Activated T-helper 17 cell treated with anti-CD3 and anti-CD28 coated beads, Interleukin-2, amount 50 U/mL, for 72 hours (primary cell): Measurements from ENCODE around the gene RELCH. TPM values are rescaled to one million over a fixed set of nuclear protein-coding genes. Genes with fewer than 3 reads are reported as not detected.
A peak's percentile ranks its signal among the peaks of the same experiment; 100 is the strongest.

Experiments used
- ATAC-seq: fragments of 150-1000 bp; cut with Tn5 transposase; replicated peaks from 2 replicates; pipeline ENCODE4 v1.10.0; 2021; ENCODE audit warnings: mild to moderate bottlenecking, moderate library complexity
- H3K27ac Mint-ChIP-seq: one replicate; pipeline ENCODE4 v1.8.0; 2022; ENCODE audit warnings: mixed read lengths
- H3K27me3 Mint-ChIP-seq: one replicate; pipeline ENCODE4 v1.8.0; 2022; ENCODE audit warnings: mixed read lengths
- H3K36me3 Mint-ChIP-seq: one replicate; pipeline ENCODE4 v1.8.0; 2022; ENCODE audit warnings: low read depth, mild to moderate bottlenecking, mixed read lengths
- H3K4me1 Mint-ChIP-seq: one replicate; pipeline ENCODE4 v1.8.0; 2022; ENCODE audit warnings: mixed read lengths
- H3K4me3 Mint-ChIP-seq: one replicate; pipeline ENCODE4 v1.8.0; 2022; ENCODE audit warnings: mild to moderate bottlenecking, mixed read lengths
- H3K9me3 Mint-ChIP-seq: one replicate; pipeline ENCODE4 v1.8.0; 2022; ENCODE audit warnings: mixed read lengths
- total RNA-seq, 2 donors: library from RNA; stranded (reverse); gene quantifications; one replicate each; pipeline ENCODE4 v1.2.3, GENCODE V29; 2022

RELCH gene
- total RNA-seq, 2 donors from 2014 or later: 23.2 to 28.7 TPM

GRCh38 chr18:62177271-62177670 is 9.8 kb upstream of the RELCH start:
- no peak for ATAC-seq

DNA sequence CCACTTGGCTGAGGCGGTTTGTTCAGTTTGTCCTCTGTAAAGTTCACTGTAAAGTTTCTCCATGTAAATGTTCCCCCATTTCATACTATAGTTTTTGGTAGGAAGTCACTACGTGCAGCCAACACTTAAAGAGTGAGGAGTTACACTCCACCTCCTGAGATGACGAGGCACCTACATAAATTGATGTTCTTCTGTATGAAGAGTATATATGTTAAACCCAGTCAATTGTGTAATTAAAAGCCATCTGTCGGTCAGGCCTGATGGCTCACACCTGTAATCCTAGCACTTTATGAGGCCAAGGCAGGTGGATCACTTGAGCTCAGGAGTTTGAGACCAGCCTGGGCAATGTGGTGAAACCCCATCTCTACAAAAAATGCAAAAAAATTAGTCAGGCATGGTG is 7.8 kb upstream of the RELCH start:
- no peak for ATAC-seq
- H3K27ac Mint-ChIP-seq: no peak overlapping the region
- H3K4me3 Mint-ChIP-seq: no peak overlapping the region
- H3K27me3 Mint-ChIP-seq: no peaks in the 10 kb centered on the region
- H3K9me3 Mint-ChIP-seq: no peaks in the 10 kb centered on the region
- peaks cover 11% of the 10 kb centered on the region for H3K4me1 Mint-ChIP-seq
- no peaks in the 10 kb centered on the region for H3K36me3 Mint-ChIP-seq

More at GRCh38 chr18:62177271-62177670, 9.8 kb upstream of the RELCH start:
- Mint-ChIP-seq H3K9me3 (no peaks in the 10 kb centered on the region), H3K27me3 (no peaks in the 10 kb centered on the region), H3K36me3 (no peaks in the 10 kb centered on the region), H3K27ac (no peak overlapping the region), H3K4me1 (peaks cover 9% of the 10 kb centered on the region), H3K4me3 (no peak overlapping the region)

DNA sequence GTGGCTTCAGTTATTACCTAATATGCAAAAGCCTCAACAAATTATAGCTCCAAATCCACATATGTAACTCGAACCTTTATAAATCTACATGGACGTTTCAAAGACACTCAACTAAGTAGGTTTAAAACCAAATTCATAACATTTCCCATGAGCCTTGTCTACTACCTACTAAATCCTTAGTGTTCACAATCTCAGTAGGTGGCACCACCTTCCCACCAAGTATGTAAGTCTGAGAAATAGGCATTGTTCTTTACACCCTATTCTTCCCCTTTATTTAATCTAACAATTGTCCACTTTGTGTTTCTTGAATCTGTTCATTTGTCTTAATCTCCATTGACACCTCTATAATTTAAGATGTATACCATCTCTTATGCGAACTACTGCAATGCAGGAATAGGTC is 4.8 kb upstream of the RELCH start:
- no peak overlapping the region for H3K27ac Mint-ChIP-seq
- no peak for ATAC-seq
- no peak overlapping the region for H3K4me3 Mint-ChIP-seq
- H3K4me1 Mint-ChIP-seq: peaks cover 9% of the 10 kb centered on the region
- peaks cover 8% of the 10 kb centered on the region for H3K36me3 Mint-ChIP-seq
- H3K9me3 Mint-ChIP-seq: no peaks in the 10 kb centered on the region
- H3K27me3 Mint-ChIP-seq: no peaks in the 10 kb centered on the region

DNA sequence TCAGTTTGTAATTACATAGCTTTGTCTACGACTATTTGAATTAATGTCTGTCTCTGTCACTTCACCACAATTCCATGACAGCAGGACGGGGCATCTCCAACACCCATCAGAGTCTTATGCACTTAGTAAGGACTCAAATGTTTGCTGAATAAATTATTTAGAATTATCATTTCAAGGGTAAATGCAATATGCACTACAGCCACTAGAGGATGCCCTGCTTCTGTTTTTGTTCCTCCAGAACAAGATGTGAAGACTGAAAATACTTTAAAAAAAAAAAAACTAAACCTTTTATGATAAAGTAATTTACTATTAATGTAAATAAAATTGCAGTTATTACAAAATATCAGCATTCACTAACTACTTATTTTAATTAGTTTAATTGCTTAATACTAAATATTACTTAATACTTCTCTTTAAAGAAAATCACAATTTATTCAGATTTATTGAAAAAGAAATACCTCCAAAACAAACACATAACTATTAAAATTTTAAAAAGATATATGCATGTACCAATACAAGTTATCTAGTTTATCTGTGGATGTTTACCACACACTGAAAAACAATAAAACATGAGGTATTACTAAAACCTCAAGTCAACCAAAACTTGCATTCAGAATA is 3.4 kb upstream of the RELCH start:
- no peak overlapping the region for H3K27ac Mint-ChIP-seq
- ATAC-seq: no peak
- H3K4me3 Mint-ChIP-seq: no peak overlapping the region
- H3K27me3 Mint-ChIP-seq: no peaks in the 10 kb centered on the region
- H3K36me3 Mint-ChIP-seq: peaks cover 15% of the 10 kb centered on the region
- H3K9me3 Mint-ChIP-seq: no peaks in the 10 kb centered on the region
- peaks cover 4% of the 10 kb centered on the region for H3K4me1 Mint-ChIP-seq

GRCh38 chr18:62186499-62186773 is 619 bp upstream of the RELCH start:
- ATAC-seq: no peak
- Mint-ChIP-seq H3K27me3 (no peaks in the 10 kb centered on the region), H3K4me3 (peak overlapping the region; percentile 99), H3K9me3 (no peaks in the 10 kb centered on the region), H3K4me1 (peaks cover 22% of the 10 kb centered on the region), H3K36me3 (peaks cover 34% of the 10 kb centered on the region), H3K27ac (peak overlapping the region; percentile 99)

- Mint-ChIP-seq H3K27me3 (no peaks in the 10 kb centered on the region), H3K4me1 (peaks cover 36% of the 10 kb centered on the region), H3K27ac (peak overlapping the region; percentile 99), H3K9me3 (no peaks in the 10 kb centered on the region), H3K4me3 (peak overlapping the region; percentile 99), H3K36me3 (peaks cover 37% of the 10 kb centered on the region)
- ATAC-seq: no peak
These were observed 772 bp downstream of the RELCH start for GRCh38 chr18:62187543-62188510.

GRCh38 chr18:62189208-62189607 is 2.2 kb downstream of the RELCH start:
- peak overlapping the region; percentile 99 for H3K4me3 Mint-ChIP-seq
- no peaks in the 10 kb centered on the region for H3K27me3 Mint-ChIP-seq
- H3K4me1 Mint-ChIP-seq: peaks cover 41% of the 10 kb centered on the region
- ATAC-seq: no peak
- H3K36me3 Mint-ChIP-seq: peaks cover 37% of the 10 kb centered on the region
- H3K27ac Mint-ChIP-seq: peak overlapping the region; percentile 99
- H3K9me3 Mint-ChIP-seq: no peaks in the 10 kb centered on the region

DNA sequence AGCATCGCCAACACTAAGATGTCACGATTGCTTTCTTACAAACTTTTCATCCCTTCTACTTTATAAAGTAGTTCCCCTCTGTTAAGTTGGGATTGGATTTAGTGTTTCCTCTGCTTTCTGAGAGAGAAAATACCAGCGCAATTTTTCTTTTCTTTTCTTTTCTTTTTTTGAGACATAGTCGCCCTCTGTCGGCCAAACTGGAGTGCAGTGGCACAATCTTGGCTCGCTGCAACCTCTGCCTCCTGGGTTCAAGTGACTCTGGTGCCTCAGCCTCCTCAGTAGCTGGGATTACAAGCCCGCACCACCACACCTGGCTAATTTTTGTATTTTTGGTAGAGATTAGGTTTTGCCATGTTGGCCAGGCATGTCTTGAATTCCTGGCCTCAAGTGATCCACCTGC is 9.0 kb downstream of the RELCH start:
- no peak for ATAC-seq
- H3K9me3 Mint-ChIP-seq: no peaks in the 10 kb centered on the region
- no peak overlapping the region for H3K4me3 Mint-ChIP-seq
- peaks cover 42% of the 10 kb centered on the region for H3K4me1 Mint-ChIP-seq
- no peak overlapping the region for H3K27ac Mint-ChIP-seq
- H3K27me3 Mint-ChIP-seq: no peaks in the 10 kb centered on the region
- H3K36me3 Mint-ChIP-seq: peaks cover 7% of the 10 kb centered on the region

- Mint-ChIP-seq H3K36me3 (no peaks in the 10 kb centered on the region), H3K4me3 (no peak overlapping the region), H3K27me3 (no peaks in the 10 kb centered on the region), H3K9me3 (no peaks in the 10 kb centered on the region), H3K4me1 (peaks cover 33% of the 10 kb centered on the region), H3K27ac (peak overlapping the region; percentile 38)
- no peak for ATAC-seq
These were observed 9.9 kb downstream of the RELCH start for GRCh38 chr18:62196980-62197379.

- Mint-ChIP-seq H3K4me1 (peaks cover 26% of the 10 kb centered on the region), H3K27me3 (no peaks in the 10 kb centered on the region), H3K9me3 (no peaks in the 10 kb centered on the region), H3K4me3 (peak overlapping the region; percentile 2), H3K27ac (no peak overlapping the region), H3K36me3 (no peaks in the 10 kb centered on the region)
- peak; percentile 82 for ATAC-seq
These were observed 11.2 kb downstream of the RELCH start for GRCh38 chr18:62198259-62198658.

DNA sequence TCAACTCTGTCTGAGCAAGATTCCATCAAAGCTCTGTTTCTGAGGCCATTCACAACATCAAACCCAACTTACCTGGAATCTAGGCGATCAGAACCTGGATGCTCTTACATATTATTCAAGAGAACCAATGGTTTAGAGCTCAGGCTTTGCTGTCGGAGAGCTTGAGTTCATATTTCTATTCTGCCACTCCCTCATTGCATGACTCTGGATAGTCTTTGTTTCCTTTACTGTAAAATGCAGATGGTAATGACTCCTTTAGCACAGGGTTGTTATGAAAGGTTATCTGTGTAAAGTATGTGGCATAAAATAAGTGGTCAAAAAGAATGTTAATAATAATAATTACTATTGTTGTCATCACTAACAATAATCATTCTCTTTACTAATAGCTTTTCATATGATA is 12.6 kb downstream of the RELCH start:
- H3K9me3 Mint-ChIP-seq: no peaks in the 10 kb centered on the region
- H3K27ac Mint-ChIP-seq: no peak overlapping the region
- H3K4me3 Mint-ChIP-seq: no peak overlapping the region
- H3K27me3 Mint-ChIP-seq: no peaks in the 10 kb centered on the region
- no peaks in the 10 kb centered on the region for H3K36me3 Mint-ChIP-seq
- peaks cover 21% of the 10 kb centered on the region for H3K4me1 Mint-ChIP-seq
- no peak for ATAC-seq

GRCh38 chr18:62200121-62200914 is 13.3 kb downstream of the RELCH start:
- H3K27ac Mint-ChIP-seq: no peak overlapping the region
- no peaks in the 10 kb centered on the region for H3K9me3 Mint-ChIP-seq
- no peaks in the 10 kb centered on the region for H3K27me3 Mint-ChIP-seq
- peaks cover 21% of the 10 kb centered on the region for H3K4me1 Mint-ChIP-seq
- no peaks in the 10 kb centered on the region for H3K36me3 Mint-ChIP-seq
- H3K4me3 Mint-ChIP-seq: no peak overlapping the region
- peak; percentile 48 for ATAC-seq

DNA sequence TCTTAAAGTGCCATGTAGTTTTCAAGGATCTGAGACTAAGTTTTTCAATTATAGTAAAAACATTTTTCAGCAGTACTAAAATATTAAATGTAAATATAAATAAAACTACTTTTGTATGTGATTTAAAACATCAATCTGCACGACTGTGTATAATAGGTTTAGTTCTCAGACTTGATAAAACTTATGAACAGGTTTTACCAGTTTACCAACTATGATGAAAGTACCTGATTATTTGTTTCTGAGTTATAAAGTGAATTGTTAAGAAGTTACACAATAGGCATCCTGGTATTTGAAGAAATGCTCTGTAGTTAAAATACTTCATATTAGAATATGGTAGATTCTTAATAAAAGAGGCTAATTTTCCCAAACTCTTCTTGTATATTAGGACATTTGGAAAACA is 14.8 kb downstream of the RELCH start:
- Mint-ChIP-seq H3K27ac (no peak overlapping the region), H3K4me1 (peaks cover 17% of the 10 kb centered on the region), H3K27me3 (no peaks in the 10 kb centered on the region), H3K36me3 (no peaks in the 10 kb centered on the region), H3K4me3 (no peak overlapping the region), H3K9me3 (no peaks in the 10 kb centered on the region)
- no peak for ATAC-seq

- no peak overlapping the region for H3K4me3 Mint-ChIP-seq
- ATAC-seq: no peak
- H3K9me3 Mint-ChIP-seq: no peaks in the 10 kb centered on the region
- peaks cover 6% of the 10 kb centered on the region for H3K36me3 Mint-ChIP-seq
- no peaks in the 10 kb centered on the region for H3K27me3 Mint-ChIP-seq
- H3K27ac Mint-ChIP-seq: no peak overlapping the region
- H3K4me1 Mint-ChIP-seq: peaks cover 22% of the 10 kb centered on the region
These were observed 18.8 kb downstream of the RELCH start for GRCh38 chr18:62205824-62206223.
